HL-60 (cell line): ENCODE results near the gene HPS4.

Source experiments
- DNase-seq, 2 experiments: peaks; one replicate each; pipeline ENCODE4 v3.0.0-alpha.2; 2010 to 2020; ENCODE audit warnings: low read depth in 1 of 2, low spot score in 1 of 2
- H3K27ac ChIP-seq: fragments of 250-450 bp; sonication (Bioruptor Pico); replicated peaks from 2 replicates; pipeline ENCODE4 v1.5.1; 2020; ENCODE audit warnings: mild to moderate bottlenecking, moderate library complexity
- H3K27me3 ChIP-seq: fragments of 250-450 bp; sonication (Bioruptor Pico); 2 replicates; pipeline ENCODE4 v1.5.1; 2021; ENCODE audit warnings: mild to moderate bottlenecking, moderate library complexity; ENCODE audit not compliant: insufficient read depth, poor library complexity, severe bottlenecking
- H3K4me3 ChIP-seq: replicated peaks from 2 replicates; pipeline ENCODE4 v1.5.1; 2011; ENCODE audit warnings: mild to moderate bottlenecking, control low read depth, low read length; ENCODE audit not compliant: insufficient read depth
- CTCF ChIP-seq: IDR thresholded peaks from one replicate; pipeline ENCODE4 v1.5.1; 2011; ENCODE audit warnings: low read length, control low read depth, inconsistent platforms; ENCODE audit not compliant: insufficient read depth
- GABPA ChIP-seq: IDR thresholded peaks from 2 replicates; pipeline ENCODE4 v1.6.1; 2012; ENCODE audit warnings: low read depth
- POLR2AphosphoS5 ChIP-seq: IDR thresholded peaks from 2 replicates; pipeline ENCODE4 v1.6.1; 2012; ENCODE audit warnings: low read depth
- REST ChIP-seq: IDR thresholded peaks from 2 replicates; pipeline ENCODE4 v1.6.1; 2012; ENCODE audit warnings: low read depth; ENCODE audit not compliant: insufficient replicate concordance
- SPI1 ChIP-seq: IDR thresholded peaks from 2 replicates; pipeline ENCODE4 v1.6.1; 2012; ENCODE audit warnings: low read depth, mild to moderate bottlenecking, borderline replicate concordance

HPS4 gene

GRCh38 chr22:26416256-26416655, 67.3 kb downstream of the HPS4 start:
- no peak for DNase-seq
- TF ChIP-seq POLR2AphosphoS5 (no peak), CTCF (no peak), SPI1 (no peak), GABPA (no peak), REST (no peak)

GRCh38 chr22:26414347-26414746, 69.2 kb downstream of the HPS4 start:
- no peak overlapping the region for H3K4me3 ChIP-seq
- TF ChIP-seq POLR2AphosphoS5 (no peak), SPI1 (no peak), GABPA (no peak), CTCF (no peak), REST (no peak)
- no peak for DNase-seq
- H3K27me3 ChIP-seq: no peaks in the 10 kb centered on the region
- no peak overlapping the region for H3K27ac ChIP-seq

More at GRCh38 chr22:26416256-26416655, 67.3 kb downstream of the HPS4 start:
- H3K27me3 ChIP-seq: no peaks in the 10 kb centered on the region
- no peak overlapping the region for H3K4me3 ChIP-seq
- H3K27ac ChIP-seq: no peak overlapping the region

GRCh38 chr22:26410386-26410785, 73.2 kb downstream of the HPS4 start:
- no peak overlapping the region for H3K4me3 ChIP-seq
- DNase-seq: no peak

More at GRCh38 chr22:26410386-26410785, 73.2 kb downstream of the HPS4 start:
- no peak overlapping the region for H3K27ac ChIP-seq
- H3K27me3 ChIP-seq: no peaks in the 10 kb centered on the region
- TF ChIP-seq CTCF (no peak), SPI1 (no peak), REST (no peak), POLR2AphosphoS5 (no peak), GABPA (no peak)
